GM19452 (cell line): ENCODE data around the gene CNTN1.
"Not testable (repeated sequence)": the region's sequence is repeated elsewhere in the genome, so short reads cannot be mapped to it uniquely, and the experiment has no call there.

Experiments used
- ATAC-seq: cut with Tn5 transposase; IDR thresholded peaks from one replicate; pipeline ENCODE4 v1.9.1; 2021; ENCODE audit not compliant: unreplicated experiment

The CNTN1 gene

GRCh38 chr12:40697566-40698259, 5.5 kb downstream of the CNTN1 start:
- no peak for ATAC-seq

GRCh38 chr12:40701756-40702155, 9.5 kb downstream of the CNTN1 start:
- ATAC-seq: no peak

- ATAC-seq: no peak
Observed at GRCh38 chr12:40711121-40711520, 18.9 kb downstream of the CNTN1 start.

- no peak for ATAC-seq
Observed at GRCh38 chr12:40714636-40715035, 22.4 kb downstream of the CNTN1 start.

- ATAC-seq: no peak
Observed at GRCh38 chr12:40716037-40716436, 23.8 kb downstream of the CNTN1 start.

- ATAC-seq: no peak
Observed at GRCh38 chr12:40717576-40717975, 25.3 kb downstream of the CNTN1 start.

GRCh38 chr12:40718878-40719372, 26.7 kb downstream of the CNTN1 start:
- no peak for ATAC-seq

GRCh38 chr12:40723001-40723400, 30.8 kb downstream of the CNTN1 start:
- no peak for ATAC-seq

GRCh38 chr12:40726366-40726765, 34.1 kb downstream of the CNTN1 start:
- no peak for ATAC-seq

GRCh38 chr12:40727774-40728483, 35.7 kb downstream of the CNTN1 start:
- ATAC-seq: no peak

- ATAC-seq: no peak
Observed at GRCh38 chr12:40730281-40730680, 38.0 kb downstream of the CNTN1 start.

GRCh38 chr12:40733871-40734270, 41.6 kb downstream of the CNTN1 start:
- no peak for ATAC-seq

- no peak for ATAC-seq
Observed at GRCh38 chr12:40734276-40734675, 42.0 kb downstream of the CNTN1 start.

GRCh38 chr12:40735551-40736230, 43.5 kb downstream of the CNTN1 start:
- ATAC-seq: no peak

- not testable (repeated sequence) for ATAC-seq
Observed at GRCh38 chr12:40737416-40737815, 45.2 kb downstream of the CNTN1 start.

GRCh38 chr12:40738856-40739255, 46.6 kb downstream of the CNTN1 start:
- no peak for ATAC-seq

GRCh38 chr12:40742041-40742440, 49.8 kb downstream of the CNTN1 start:
- ATAC-seq: no peak

GRCh38 chr12:40745386-40745785, 53.1 kb downstream of the CNTN1 start:
- ATAC-seq: no peak

GRCh38 chr12:40749863-40750262, 57.6 kb downstream of the CNTN1 start:
- ATAC-seq: no peak

GRCh38 chr12:40752011-40752410, 59.8 kb downstream of the CNTN1 start:
- ATAC-seq: no peak

- no peak for ATAC-seq
Observed at GRCh38 chr12:40760821-40761220, 68.6 kb downstream of the CNTN1 start.

GRCh38 chr12:40762072-40762471, 69.8 kb downstream of the CNTN1 start:
- ATAC-seq: no peak
